Measurements from ENCODE around the gene NALCN.

- TF ChIP-seq EZH2 (IDR thresholded peaks at IDR 0.05; ENCODE audit: borderline replicate concordance, low read depth, low read length, poor library complexity, severe bottlenecking) (no peak), CTCF (conservative IDR thresholded peaks at IDR 0.05; ENCODE audit: low read depth, low read length) (no peak)
These were observed 31.5 kb upstream of the NALCN start for GRCh38 chr13:101447852-101448251.
